Fibroblast of the aortic adventitia (primary cell): Measurements from ENCODE around the gene MGA. TPM values are rescaled to one million over a fixed set of nuclear protein-coding genes. Genes with fewer than 3 reads are reported as not detected.

Experiments
- DNase-seq: peaks from one replicate; pipeline ENCODE4 v3.0.0-alpha.2; 2010; ENCODE audit warnings: low read depth
- H3K4me3 ChIP-seq: 2 replicates; pipeline ENCODE4 v1.5.1; 2011; ENCODE audit warnings: low read depth, mild to moderate bottlenecking, control low read depth, low read length, moderate library complexity
- total RNA-seq: library from RNA; depleted of rRNA; stranded (reverse); fragments of >200 nt; gene quantifications from 2 replicates; pipeline ENCODE4 v1.2.3, GENCODE V29; 2012; ENCODE audit warnings: low replicate concordance
- TF ChIP-seq, protein P1 (sequence below): IDR thresholded peaks from 2 replicates; pipeline ENCODE4 v1.5.1; 2011; ENCODE audit warnings: mild to moderate bottlenecking, low read length, control low read depth, inconsistent platforms; ENCODE audit not compliant: insufficient read depth

The MGA gene
- total RNA-seq, 1 donor: 49.2 TPM

DNA sequence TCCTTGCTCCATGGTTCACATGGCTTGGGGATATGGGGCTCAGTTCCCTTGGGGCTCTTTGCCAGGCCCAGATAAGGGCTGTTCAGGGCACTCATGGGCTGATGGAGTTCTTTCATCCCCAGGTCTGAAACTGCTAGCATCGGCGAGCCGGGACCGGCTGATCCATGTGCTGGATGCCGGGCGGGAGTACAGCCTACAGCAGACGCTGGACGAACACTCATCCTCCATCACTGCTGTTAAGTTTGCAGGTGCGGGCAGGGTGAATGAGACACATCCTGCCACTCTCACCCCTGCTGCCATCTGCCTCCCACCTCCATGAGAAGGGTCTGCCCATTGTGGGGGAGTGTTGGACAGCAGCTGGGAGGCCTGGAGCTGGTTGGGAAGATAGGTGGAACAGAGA, 156.6 kb downstream of the MGA start:
- TF ChIP-seq, protein P1, sequence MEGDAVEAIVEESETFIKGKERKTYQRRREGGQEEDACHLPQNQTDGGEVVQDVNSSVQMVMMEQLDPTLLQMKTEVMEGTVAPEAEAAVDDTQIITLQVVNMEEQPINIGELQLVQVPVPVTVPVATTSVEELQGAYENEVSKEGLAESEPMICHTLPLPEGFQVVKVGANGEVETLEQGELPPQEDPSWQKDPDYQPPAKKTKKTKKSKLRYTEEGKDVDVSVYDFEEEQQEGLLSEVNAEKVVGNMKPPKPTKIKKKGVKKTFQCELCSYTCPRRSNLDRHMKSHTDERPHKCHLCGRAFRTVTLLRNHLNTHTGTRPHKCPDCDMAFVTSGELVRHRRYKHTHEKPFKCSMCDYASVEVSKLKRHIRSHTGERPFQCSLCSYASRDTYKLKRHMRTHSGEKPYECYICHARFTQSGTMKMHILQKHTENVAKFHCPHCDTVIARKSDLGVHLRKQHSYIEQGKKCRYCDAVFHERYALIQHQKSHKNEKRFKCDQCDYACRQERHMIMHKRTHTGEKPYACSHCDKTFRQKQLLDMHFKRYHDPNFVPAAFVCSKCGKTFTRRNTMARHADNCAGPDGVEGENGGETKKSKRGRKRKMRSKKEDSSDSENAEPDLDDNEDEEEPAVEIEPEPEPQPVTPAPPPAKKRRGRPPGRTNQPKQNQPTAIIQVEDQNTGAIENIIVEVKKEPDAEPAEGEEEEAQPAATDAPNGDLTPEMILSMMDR: no peak
- H3K4me3 ChIP-seq: no peak overlapping the region

DNA sequence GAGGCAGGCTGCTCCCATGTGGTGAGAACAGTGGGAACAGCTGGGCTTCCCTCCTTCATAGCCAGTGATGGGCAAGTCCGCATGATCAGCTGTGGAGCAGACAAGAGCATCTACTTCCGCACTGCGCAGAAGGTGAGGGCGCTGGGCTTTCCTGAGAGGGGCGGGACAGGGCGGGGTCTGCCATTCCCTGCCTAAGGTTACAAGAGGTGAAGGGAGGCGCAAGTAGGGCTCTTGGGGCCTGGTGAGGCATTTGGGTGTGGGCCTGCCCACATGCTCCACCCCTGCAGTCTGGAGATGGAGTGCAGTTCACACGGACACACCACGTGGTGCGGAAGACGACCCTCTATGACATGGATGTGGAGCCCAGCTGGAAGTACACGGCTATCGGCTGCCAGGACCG, 157.1 kb downstream of the MGA start:
- TF ChIP-seq, protein P1: no peak
- no peak overlapping the region for H3K4me3 ChIP-seq
- no peak for DNase-seq

More for the DNA sequence above, 156.6 kb downstream of the MGA start:
- DNase-seq: no peak

DNA sequence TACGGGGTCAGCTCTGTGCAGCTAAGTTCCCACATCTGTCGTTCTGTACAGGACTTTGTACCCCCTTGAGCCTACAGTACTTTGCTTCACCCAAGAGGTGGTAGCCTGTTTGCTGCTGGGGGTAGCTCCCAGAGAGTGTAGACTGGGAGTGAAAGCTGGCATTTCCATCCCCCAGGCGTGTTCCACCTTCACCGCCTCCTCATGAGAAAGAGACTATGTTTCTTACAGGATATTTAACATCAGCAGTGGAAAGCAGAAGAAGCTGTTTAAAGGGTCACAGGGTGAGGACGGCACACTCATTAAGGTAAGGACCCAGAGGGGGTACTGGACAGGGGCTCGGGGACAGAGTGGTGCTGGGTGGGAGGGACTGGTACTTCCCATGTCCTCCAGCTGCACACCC, 157.6 kb downstream of the MGA start:
- no peak overlapping the region for H3K4me3 ChIP-seq
- TF ChIP-seq, protein P1: no peak
- DNase-seq: no peak

DNA sequence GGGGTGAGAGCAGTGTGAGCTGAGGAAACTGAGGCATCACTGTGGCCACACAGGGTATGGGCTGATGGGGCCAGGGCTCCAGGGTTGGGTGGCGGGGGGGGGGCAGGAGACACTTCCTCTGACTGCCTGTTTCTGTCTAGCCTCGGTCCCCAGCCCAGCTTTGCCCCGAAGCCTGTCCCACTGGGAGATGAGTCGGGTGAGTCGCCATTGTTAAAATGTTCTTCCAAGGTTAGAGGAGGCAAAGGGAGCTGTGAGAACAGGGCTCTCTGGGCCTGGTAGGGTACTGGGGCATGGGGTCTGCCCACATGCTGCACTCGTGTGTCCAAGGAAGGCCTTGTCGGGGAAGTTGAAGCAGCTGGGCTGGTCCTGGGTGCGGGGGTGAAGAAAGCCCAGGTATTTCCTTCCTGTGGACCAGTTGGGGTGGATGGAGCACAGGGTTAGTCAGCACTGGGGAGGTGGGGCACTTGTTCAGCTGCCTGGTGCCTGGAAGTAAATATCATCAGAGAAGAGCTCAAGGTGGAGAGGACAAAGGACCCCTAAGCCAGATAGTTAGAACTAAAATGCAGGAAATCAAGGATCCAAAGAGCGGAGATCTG, 159.3 kb downstream of the MGA start:
- DNase-seq: no peak
- H3K4me3 ChIP-seq: no peak overlapping the region
- TF ChIP-seq, protein P1: no peak

DNA sequence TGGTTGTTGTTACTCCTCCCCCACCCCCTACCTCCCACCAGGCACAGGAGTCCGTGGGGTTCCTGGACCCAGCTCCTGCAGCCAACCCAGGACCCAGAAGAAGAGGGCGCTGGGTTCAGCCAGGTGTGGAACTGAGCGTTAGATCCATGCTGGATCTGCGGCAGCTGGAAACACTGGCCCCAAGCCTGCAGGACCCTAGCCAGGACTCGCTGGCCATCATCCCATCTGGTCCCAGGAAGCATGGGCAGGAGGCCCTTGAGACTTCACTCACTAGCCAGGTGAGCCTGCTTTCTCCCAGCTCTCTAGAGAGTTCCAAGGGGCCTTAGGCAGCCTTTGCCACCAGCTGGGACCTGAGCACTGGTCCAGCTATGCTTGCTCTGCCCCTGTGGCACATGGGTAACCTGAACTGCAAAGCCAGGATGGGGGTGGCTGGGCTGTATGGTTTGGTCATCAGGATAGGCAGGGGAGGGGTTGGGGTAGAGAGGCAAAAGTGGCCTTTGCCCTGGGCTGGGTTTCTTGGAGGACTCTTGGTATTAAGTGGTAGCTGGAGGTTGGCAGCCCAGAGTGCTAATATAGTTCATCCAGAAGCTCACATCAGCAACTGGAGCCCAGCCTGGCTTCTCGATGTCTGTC, 160.7 kb downstream of the MGA start:
- no peak overlapping the region for H3K4me3 ChIP-seq
- no peak for DNase-seq
- TF ChIP-seq, protein P1: no peak

DNA sequence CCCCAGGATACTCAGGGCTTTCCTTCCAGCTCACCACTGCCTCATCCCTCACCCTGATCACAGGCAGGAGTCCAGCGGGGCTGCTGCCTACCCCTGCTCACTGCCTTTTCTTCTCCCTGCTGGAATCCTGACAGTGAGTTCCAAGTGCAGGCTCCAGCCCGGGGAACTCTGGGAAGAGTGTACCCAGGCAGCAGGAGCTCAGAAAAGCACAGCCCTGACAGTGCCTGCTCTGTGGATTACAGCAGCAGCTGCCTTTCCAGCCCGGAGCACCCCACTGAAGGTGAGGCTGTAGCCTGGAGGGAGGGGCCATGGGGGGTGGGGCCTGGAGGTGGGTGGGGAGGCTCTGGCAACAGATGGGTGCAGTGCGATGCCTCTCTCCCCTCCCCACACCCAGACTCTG, 161.6 kb downstream of the MGA start:
- TF ChIP-seq, protein P1: no peak
- no peak for DNase-seq
- H3K4me3 ChIP-seq: no peak overlapping the region
